NCI-H2081 treated with DMSO at 0.1 percent for 48 hours (cell line): ENCODE measurements around the gene PHACTR1.

Source experiments
- DNase-seq: peaks from one replicate; lab custom pipeline; 2025; lab: John Stamatoyannopoulos, UW

The PHACTR1 gene

GRCh38 chr6:13163161-13163944, 446.8 kb downstream of the PHACTR1 start:
- DNase-seq = no peak

GRCh38 chr6:13164291-13164690, 447.7 kb downstream of the PHACTR1 start:
- no peak for DNase-seq

GRCh38 chr6:13165502-13166172, 449.1 kb downstream of the PHACTR1 start:
- no peak for DNase-seq

- DNase-seq = no peak
These were observed 449.7 kb downstream of the PHACTR1 start for GRCh38 chr6:13166269-13166668.

GRCh38 chr6:13166916-13167315, 450.3 kb downstream of the PHACTR1 start:
- no peak for DNase-seq

- no peak for DNase-seq
These were observed 455.7 kb downstream of the PHACTR1 start for GRCh38 chr6:13172291-13172690.

- no peak for DNase-seq
These were observed 458.5 kb downstream of the PHACTR1 start for GRCh38 chr6:13175087-13175486.

- DNase-seq = no peak
These were observed 459.2 kb downstream of the PHACTR1 start for GRCh38 chr6:13175759-13176158.

GRCh38 chr6:13177664-13178063, 461.1 kb downstream of the PHACTR1 start:
- DNase-seq = no peak

GRCh38 chr6:13178107-13178506, 461.5 kb downstream of the PHACTR1 start:
- DNase-seq = no peak

GRCh38 chr6:13180538-13180937, 464.0 kb downstream of the PHACTR1 start:
- no peak for DNase-seq

GRCh38 chr6:13181393-13181792, 464.8 kb downstream of the PHACTR1 start:
- DNase-seq = no peak

- no peak for DNase-seq
These were observed 467.0 kb downstream of the PHACTR1 start for GRCh38 chr6:13183415-13184088.

GRCh38 chr6:13184089-13184468, 467.5 kb downstream of the PHACTR1 start:
- no peak for DNase-seq

- DNase-seq = no peak
These were observed 468.0 kb downstream of the PHACTR1 start for GRCh38 chr6:13184547-13184946.

GRCh38 chr6:13186861-13187260, 470.3 kb downstream of the PHACTR1 start:
- DNase-seq = no peak

- DNase-seq = no peak
These were observed 471.1 kb downstream of the PHACTR1 start for GRCh38 chr6:13187692-13188091.

GRCh38 chr6:13188306-13188705, 471.7 kb downstream of the PHACTR1 start:
- no peak for DNase-seq

- DNase-seq = no peak
These were observed 473.1 kb downstream of the PHACTR1 start for GRCh38 chr6:13189710-13190109.

- DNase-seq = no peak
These were observed 473.8 kb downstream of the PHACTR1 start for GRCh38 chr6:13190376-13190775.

GRCh38 chr6:13191461-13191860, 474.9 kb downstream of the PHACTR1 start:
- no peak for DNase-seq

- DNase-seq = no peak
These were observed 478.3 kb downstream of the PHACTR1 start for GRCh38 chr6:13194852-13195251.

GRCh38 chr6:13195803-13196202, 479.2 kb downstream of the PHACTR1 start:
- no peak for DNase-seq
